Endothelial cell of umbilical vein (primary cell): ENCODE results near the gene LAMC3.

Experiments used
- CTCF ChIP-seq, 2 donors: IDR thresholded peaks; 1 replicate in 1 of 2; 2 replicates in 1 of 2; pipeline ENCODE4 v1.5.1; 2011; ENCODE audit warnings: low read length in 2 of 2, mild to moderate bottlenecking in 2 of 2, moderate library complexity in 2 of 2, control low read depth in 1 of 2, inconsistent platforms in 1 of 2, low read depth in 1 of 2; ENCODE audit not compliant: insufficient read depth in 1 of 2; ENCODE audit errors: extremely low read depth in 1 of 2
- MAX ChIP-seq: IDR thresholded peaks from 2 replicates; pipeline ENCODE4 v1.6.1; 2011; ENCODE audit not compliant: insufficient read depth, insufficient read length
- MYC ChIP-seq: IDR thresholded peaks from one replicate; pipeline ENCODE4 v1.6.1; 2011; ENCODE audit warnings: mild to moderate bottlenecking, low read depth, low read length

GRCh38 chr9:131092030-131092429 is 83.1 kb downstream of the LAMC3 start:
- TF ChIP-seq MYC (no peak), CTCF (IDR thresholded peaks at IDR 0.05; ENCODE audit: extremely low read depth in 1 of 2, insufficient read depth in 1 of 2, low read depth in 1 of 2, low read length in 2 of 2) (no peak), MAX (no peak)
